Pulmonary artery endothelial cell (primary cell): ENCODE results near the gene LIMK2. TPM values are rescaled to one million over a fixed set of nuclear protein-coding genes. Genes with fewer than 3 reads are reported as not detected.
"Not testable (repeated sequence)": the region's sequence is repeated elsewhere in the genome, so short reads cannot be mapped to it uniquely, and the experiment has no call there.

ENCODE experiments used
- DNase-seq: peaks from one replicate; pipeline ENCODE4 v3.0.0-alpha.2; 2011; ENCODE audit warnings: low read depth, low spot score
- total RNA-seq: library from RNA; depleted of rRNA; stranded (reverse); fragments of >200 nt; gene quantifications from 2 replicates; pipeline ENCODE4 v1.2.3, GENCODE V29; 2014

LIMK2 gene
- total RNA-seq, 1 donor from 2014 or later = 83.3 TPM

GRCh38 chr22:31241936-31242335 is 29.8 kb downstream of the LIMK2 start:
- DNase-seq = no peak

DNA sequence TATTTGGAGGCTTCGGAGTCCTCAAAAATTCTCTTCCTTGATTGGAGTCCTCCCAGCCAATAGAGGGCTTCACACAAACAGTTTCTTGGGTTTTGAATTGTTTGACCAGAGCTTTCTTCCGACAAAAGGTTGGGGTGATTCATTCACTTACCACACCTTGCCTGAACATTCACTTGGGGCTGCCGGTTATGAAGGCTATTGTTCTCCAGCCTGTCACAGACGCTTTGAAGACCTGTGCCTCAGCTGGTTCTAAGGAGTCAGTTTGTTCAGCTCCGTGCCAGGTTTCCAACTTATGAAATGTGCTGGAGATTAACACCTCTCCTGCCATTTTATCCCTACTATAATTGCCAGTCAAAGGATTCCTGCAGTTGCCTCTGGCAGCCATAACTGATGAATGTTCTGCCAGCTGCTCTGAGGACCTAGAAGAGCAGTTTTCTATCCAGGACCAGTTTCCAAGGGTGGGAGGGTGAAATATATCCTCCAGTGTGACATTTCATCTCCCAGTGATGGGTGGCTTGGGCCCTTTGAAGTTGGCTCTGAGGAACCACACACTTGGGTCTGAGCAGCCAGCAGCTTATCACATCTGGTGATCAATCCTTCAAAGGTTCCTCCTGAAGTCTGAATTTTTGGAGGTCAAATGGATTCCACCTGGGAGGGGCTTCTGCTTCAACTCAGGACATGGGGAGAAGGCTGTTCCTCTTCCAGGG is 31.4 kb downstream of the LIMK2 start:
- no peak for DNase-seq

DNA sequence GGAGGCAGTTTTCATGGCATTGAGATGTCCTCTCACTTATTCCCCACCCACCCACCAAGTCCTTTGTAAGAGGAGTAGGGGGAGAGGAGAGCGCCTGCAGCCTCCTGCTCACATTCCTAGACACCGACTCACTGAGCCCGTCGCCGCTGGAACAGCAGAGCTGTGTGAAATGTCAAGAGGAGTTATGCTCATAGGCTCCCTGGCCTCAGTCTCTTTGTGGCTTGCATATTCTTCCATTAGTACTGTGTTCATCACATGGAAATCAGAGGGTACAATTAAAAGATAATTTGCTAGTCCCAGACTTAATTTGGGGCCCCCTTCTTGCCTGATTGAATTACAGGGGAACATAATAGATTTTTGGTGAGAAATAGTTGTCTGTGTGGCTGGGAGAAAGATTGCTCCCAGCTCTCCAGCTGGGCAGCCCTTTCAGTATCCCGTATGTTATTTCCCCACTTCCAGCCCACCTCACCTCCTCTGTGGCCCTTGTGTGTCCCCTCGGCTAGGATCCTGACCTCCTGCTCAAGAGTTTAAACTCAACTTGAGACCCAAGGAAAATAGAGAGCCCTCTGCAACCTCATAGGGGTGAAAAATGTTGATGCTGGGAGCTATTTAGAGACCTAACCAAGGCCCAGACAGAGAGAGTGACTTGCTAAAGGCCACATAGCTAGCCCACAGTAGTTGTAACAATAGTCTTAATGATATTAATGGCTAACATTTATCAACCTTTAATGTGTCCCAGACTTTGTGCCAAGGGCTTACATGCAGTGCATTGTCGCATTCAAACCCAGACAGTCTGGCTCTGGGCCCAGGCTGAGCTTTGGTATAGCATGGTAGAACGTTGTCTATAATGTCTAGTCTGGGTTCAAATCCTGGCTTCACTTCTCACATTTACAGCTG is 32.2 kb downstream of the LIMK2 start:
- no peak for DNase-seq

DNA sequence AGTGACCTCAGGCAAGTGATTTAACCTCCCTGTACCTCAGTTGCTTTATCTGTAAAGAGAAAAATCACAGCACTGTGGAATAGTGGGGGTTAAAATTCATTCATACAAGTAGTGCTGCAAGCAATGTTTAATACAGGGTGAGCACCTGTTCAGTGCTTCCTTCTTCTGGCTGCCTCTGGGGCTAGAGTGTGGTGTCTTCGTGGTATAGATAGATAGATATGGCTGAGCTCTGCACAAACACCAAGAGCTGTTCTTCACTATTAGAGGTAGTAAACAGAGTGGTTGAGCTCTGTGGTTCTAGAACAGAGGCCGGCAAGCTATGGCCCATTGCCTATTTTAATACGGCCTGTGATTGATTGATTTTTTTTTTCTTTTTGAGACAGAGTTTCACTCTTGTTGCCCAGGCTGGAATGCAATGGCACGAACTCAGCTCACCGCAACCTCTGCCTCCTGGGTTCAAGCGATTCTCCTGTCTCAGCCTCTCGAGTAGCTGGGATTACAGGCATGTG is 32.9 kb downstream of the LIMK2 start:
- no peak for DNase-seq

DNA sequence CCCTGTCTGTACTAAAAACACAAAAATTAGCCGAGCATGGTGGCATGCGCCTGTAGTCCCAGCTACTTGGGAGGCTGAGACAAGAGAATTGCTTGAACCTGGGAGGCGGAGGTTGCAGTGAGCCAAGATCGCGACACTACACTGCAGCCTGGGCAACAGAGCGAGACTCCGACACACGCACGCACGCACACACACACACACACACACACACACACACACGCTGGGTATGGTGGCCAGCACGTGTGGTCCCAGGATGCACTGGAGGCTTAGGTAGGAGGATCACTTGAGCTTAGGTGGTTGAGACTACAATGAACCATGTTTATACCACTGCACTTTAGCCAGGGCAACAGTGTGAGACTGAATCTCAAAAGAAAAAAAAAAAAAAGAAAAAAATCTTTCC is 33.9 kb downstream of the LIMK2 start:
- not testable (repeated sequence) for DNase-seq

- DNase-seq = no peak
Measured at GRCh38 chr22:31246687-31247086, 34.6 kb downstream of the LIMK2 start.

DNA sequence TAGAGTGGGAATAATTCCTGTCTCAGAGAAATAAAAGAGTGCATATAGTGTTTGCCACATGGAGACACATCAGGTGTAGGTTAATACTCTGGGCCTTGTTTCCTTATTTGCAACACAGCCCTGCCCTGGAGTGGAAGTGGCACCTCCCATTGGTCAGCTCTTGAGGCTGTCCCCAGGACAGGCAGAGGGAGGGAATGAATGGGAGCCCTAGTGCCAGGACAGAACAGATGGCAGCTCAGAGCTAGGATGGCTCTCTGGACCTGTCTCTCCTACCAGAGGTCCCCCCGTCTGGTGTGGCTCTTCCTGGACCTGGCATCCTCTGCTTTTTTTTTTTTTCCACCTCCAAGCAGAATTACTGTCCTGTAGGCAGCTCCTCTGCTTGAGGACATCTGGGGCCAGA is 35.6 kb downstream of the LIMK2 start:
- no peak for DNase-seq

GRCh38 chr22:31248138-31248745 is 36.1 kb downstream of the LIMK2 start:
- DNase-seq = no peak

DNA sequence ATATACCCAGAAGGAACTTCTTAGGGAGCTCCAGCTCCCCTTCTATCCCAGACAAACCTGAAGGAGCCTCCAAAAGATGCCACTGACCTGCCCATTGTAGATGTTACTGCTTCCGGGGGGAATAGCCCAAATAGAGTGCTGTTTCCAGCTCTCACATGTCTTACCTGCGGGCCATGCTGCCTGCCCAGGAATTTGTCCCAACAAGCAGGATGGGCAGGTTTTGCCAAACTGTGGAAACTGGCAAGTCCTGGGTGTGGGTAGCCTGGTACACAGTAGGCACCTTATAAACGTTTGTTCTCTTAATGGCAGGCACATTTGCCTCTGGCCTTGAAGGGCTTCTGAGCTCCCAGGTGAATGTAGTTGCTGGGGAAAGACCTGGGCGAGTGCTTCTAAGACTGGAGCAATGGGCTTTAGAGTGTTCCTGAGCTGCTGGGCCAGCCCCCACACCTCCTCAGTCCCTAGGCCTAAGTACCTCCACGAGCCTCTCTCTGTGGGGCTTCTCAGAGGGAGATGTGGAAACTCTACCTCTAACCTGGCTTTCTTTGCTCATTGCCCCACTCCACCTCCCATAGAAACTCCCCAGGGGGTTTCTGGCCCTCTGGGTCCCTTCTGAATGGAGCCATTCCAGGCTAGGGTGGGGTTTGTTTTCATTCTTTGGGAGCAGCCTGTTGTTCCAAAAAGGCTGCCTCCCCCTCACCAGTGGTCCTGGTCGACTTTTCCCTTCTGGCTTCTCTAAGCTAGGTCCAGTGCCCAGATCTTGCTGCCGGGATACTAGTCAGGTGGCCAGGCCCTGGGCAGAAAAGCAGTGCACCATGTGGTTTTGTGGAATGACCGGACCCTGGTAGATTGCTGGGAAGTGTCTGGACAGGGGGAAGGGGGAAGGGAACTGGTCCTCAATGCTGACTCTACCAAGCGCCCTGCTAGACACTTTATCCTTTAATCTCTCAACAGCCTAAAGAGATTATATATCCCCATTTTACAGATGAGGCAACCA is 37.2 kb downstream of the LIMK2 start:
- no peak for DNase-seq

DNA sequence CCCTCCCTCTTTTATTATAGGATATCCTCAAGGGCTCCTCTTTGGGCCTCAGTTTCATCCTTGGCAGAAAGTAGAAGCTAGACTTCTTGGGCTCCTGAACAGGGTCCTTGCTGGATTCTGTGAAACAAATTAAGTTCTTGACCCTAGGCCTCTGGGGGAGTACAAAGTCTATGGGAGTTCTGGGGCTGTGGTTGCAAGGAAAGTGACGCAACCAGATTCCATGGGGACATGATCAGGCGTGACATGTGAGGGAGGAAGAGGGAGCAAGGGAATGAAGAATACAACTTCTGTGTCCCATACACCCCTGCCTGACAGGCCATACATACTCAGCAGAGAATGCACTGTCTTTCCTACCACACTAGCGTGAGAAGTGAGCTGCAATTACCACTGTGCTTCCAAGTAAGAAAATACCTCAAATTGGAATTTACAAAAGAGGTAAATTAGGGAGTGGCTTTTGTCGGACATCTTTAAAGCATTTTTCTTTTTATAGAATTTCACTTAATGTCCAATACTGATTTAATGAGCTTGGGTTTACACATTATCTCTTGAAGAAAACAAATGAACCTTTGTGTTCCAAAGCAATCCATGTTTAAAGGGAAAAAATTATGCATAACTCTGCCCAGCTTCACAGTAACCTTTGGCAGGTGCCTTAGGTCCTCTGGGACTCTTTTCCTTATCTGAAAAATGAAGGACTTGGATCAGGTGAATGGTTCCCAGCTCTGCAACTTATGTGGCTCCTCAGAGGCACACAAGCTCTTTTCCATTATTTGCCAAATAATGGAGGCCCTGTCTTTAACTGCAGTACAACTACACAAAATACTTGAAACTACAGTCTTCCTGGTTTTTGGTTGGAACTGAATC is 38.9 kb downstream of the LIMK2 start:
- no peak for DNase-seq

DNA sequence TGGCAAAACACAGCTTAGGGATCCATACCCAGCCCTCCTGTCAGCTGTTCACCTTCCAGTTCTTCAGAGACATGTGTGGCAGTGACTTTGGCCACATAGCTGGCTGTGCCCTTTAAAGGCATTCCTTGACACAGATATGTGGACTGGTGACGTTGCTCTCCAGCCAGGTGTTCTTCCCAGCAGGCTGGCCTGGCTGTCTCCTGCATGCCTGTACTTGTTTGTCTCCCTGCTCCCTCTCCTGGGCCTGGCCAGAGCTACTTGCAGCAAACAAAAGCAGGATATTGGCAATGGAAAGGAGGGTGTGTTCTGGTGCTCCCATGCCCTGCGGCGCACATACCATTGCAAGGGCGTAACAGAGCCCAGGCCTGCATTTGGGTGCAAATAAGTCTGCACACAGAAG is 41.9 kb downstream of the LIMK2 start:
- DNase-seq = peak; percentile 88

- no peak for DNase-seq
Measured at GRCh38 chr22:31259798-31260473, 47.8 kb downstream of the LIMK2 start.

DNA sequence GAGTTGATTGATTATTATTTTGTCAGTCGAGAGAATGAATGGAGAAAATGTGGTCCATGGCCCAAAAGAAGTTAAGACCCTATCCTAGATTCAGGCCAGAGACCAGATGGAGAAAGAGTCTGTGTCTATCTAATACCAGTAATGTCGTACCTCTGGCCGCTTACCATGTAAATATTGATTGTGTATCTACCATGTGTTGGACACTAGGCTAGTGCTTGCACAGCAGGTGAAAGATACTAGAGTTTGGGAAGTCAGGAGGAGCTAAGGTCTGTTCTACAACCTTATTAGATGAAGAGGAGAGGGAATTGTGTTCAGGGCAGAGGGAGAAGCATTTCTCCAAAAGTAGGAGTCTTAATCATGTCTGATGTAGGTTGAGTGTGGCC is 48.4 kb downstream of the LIMK2 start:
- DNase-seq = no peak

GRCh38 chr22:31262312-31263133 is 50.4 kb downstream of the LIMK2 start:
- DNase-seq = no peak

DNA sequence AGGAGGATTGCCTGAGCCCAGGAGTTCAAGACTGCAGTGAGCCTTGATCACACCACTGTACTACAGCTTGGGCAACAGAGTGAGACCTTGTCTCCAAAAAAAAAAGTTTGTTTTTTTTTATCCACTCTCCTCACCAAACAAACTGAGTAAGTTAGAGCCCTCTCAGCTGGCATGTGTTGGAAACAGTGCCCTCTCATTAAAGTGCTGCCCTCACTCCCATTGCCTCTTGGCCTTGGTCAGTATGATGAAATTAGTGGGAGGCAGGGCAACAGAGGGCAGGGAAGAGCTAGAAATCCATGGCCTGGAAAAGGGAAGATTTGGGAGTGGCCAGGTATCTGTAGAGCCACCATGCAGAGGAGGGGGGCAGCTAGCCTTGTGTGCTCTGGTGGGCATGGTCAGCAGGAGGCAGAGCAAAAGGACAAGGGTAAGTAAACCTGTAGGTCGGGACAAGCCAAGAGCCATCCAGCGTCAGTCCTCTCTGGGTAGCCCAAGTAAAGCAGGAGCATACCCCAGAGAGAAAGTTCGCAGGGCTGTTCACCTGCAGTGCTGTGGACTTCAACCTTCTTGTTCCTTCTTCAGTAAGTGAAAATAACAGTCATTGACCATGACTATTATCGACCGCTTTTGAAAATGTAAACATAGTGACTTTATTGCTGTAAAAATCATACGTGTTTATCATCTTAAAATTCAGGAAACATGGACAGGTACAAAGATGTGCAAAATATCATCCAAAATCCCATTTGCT is 52.0 kb downstream of the LIMK2 start:
- no peak for DNase-seq

GRCh38 chr22:31268281-31268680 is 56.2 kb downstream of the LIMK2 start:
- DNase-seq = no peak

DNA sequence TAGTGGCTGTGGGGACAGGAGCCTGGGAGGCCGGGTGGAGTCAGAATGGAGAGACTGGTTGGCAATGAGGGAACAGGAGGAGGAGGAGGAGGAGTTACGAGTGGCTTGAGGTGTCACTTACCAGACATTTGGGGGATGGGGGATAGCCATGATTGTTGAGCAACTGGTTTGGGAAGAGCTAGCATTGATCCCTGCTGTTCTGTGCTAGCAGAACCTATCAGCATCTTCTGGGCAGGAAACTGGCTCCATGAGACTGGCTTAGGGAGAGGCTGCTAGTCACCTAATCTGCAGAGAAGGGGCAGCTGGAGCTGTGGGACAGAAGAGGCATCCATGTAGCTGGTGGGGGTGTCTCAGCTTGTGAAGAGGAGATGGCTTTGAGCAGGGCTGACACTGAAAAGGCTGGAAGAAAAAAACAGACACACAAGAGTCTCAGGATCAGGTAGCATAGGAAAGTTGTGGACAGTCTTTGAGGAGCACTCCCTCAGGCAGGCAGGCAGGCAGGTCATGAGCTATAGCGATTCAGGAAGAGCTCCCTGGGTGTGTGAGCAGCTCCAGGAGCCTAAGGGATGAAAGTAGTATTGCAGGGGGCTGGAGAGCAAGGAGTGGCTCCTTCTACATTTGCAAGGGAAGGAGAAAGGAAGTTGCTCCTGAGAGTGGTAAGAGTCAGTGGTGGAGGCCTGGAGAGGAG is 57.9 kb downstream of the LIMK2 start:
- DNase-seq = no peak
